ENCODE results near the gene DRAP1. TPM values are rescaled to one million over a fixed set of nuclear protein-coding genes. Genes with fewer than 3 reads are reported as not detected.

Gene DRAP1
- total and polyA plus RNA-seq, 9 of the 15 experiments (the other 6 are each of a cell fraction or from before 2014, with no cell fraction given), result 9.6 to 200 (median 92.9) TPM

DNA sequence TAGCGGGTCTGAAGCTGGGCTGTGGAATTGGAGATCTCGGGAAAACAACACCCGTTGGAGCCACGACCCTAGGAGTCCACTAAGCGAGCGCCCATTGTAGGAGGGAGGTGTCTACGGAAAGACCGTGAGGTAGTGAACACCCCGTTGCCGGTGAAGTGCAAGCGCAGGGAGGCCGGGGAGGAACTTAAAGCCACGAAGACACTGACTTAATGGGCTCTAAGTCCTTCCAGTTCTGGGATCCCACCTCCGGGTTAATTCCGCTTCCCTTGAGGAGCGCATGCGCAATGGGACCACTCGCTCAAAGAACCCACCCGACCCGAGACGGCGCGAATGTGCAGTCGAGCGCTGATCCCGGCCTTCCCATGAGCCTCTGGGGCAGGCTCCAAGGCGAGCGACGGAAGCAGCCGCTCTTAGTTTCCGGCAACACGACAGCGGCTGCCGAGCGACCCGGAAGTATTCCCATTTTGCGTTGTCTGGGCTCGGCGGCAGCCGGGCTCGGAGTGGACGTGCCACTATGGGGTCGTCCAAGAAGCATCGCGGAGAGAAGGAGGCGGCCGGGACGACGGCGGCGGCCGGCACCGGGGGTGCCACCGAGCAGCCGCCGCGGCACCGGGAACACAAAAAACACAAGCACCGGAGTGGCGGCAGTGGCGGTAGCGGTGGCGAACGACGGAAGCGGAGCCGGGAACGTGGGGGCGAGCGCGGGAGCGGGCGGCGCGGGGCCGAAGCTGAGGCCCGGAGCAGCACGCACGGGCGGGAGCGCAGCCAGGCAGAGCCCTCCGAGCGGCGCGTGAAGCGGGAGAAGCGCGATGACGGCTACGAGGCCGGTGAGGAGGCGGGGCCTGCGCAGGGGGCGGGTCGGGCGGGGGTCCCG, 42.3 kb downstream of the DRAP1 start, which contains the start of gene SART1 (continued):
- TF ChIP-seq, protein P1, sequence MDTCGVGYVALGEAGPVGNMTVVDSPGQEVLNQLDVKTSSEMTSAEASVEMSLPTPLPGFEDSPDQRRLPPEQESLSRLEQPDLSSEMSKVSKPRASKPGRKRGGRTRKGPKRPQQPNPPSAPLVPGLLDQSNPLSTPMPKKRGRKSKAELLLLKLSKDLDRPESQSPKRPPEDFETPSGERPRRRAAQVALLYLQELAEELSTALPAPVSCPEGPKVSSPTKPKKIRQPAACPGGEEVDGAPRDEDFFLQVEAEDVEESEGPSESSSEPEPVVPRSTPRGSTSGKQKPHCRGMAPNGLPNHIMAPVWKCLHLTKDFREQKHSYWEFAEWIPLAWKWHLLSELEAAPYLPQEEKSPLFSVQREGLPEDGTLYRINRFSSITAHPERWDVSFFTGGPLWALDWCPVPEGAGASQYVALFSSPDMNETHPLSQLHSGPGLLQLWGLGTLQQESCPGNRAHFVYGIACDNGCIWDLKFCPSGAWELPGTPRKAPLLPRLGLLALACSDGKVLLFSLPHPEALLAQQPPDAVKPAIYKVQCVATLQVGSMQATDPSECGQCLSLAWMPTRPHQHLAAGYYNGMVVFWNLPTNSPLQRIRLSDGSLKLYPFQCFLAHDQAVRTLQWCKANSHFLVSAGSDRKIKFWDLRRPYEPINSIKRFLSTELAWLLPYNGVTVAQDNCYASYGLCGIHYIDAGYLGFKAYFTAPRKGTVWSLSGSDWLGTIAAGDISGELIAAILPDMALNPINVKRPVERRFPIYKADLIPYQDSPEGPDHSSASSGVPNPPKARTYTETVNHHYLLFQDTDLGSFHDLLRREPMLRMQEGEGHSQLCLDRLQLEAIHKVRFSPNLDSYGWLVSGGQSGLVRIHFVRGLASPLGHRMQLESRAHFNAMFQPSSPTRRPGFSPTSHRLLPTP (IDR thresholded peaks at IDR 0.05; ENCODE audit: borderline replicate concordance, extremely low read depth, insufficient read length), result no peak
- TF ChIP-seq, protein P2, sequence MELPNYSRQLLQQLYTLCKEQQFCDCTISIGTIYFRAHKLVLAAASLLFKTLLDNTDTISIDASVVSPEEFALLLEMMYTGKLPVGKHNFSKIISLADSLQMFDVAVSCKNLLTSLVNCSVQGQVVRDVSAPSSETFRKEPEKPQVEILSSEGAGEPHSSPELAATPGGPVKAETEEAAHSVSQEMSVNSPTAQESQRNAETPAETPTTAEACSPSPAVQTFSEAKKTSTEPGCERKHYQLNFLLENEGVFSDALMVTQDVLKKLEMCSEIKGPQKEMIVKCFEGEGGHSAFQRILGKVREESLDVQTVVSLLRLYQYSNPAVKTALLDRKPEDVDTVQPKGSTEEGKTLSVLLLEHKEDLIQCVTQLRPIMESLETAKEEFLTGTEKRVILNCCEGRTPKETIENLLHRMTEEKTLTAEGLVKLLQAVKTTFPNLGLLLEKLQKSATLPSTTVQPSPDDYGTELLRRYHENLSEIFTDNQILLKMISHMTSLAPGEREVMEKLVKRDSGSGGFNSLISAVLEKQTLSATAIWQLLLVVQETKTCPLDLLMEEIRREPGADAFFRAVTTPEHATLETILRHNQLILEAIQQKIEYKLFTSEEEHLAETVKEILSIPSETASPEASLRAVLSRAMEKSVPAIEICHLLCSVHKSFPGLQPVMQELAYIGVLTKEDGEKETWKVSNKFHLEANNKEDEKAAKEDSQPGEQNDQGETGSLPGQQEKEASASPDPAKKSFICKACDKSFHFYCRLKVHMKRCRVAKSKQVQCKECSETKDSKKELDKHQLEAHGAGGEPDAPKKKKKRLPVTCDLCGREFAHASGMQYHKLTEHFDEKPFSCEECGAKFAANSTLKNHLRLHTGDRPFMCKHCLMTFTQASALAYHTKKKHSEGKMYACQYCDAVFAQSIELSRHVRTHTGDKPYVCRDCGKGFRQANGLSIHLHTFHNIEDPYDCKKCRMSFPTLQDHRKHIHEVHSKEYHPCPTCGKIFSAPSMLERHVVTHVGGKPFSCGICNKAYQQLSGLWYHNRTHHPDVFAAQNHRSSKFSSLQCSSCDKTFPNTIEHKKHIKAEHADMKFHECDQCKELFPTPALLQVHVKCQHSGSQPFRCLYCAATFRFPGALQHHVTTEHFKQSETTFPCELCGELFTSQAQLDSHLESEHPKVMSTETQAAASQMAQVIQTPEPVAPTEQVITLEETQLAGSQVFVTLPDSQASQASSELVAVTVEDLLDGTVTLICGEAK (IDR thresholded peaks at IDR 0.05), result peak; percentile 98
- TF ChIP-seq, protein P2 (CRISPR knock-in tag; IDR thresholded peaks at IDR 0.05), result no peak
